ENCODE measurements around the gene PCBP4.

The PCBP4 gene

DNA sequence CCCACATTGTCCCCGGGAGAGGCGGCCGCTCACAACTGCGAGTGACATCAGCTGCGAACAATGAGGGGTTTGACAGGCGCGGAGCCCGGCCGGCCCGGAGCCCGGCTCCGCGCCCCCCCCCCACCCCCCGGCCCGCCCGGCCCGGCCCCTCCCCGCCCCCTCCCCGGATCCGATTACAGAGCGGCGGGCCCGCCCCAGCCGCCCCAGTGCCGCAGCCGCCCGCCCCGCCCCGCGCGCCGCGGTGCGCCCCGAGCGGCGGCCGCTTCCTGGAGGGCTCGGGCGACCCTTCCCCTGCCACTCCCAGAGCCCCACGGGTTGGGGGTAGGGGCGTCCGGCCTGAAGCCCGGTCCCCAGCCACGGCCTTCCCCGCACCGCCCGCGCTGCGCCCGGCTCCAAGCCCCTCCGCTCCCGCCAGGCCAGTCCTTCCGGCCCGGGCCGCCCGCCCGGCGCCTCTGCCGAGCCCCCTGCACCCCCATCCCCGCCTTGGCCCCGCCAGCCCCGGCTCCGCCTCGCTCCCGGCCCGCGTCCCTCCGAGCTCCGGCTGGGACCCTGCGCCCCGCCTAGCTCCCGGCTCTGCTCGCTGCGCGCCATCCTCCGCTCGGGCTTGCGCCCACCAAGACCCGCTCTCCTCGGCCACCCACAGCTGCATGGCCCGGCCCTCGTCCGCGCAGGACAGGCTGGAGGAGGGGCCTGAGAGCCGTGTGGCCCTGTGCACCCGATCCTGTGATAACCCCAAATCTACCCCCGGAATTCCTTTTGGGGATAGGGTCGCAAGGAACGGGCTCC lies at the start of gene PCBP4:
Gene PCBP4 (minus strand): TSS at position 71 of the 786 bp plus-strand sequence. CDS start 6,214 bp downstream, outside the sequence.
- DNase-seq: peak in 1 of 2 donors; percentile 35

DNA sequence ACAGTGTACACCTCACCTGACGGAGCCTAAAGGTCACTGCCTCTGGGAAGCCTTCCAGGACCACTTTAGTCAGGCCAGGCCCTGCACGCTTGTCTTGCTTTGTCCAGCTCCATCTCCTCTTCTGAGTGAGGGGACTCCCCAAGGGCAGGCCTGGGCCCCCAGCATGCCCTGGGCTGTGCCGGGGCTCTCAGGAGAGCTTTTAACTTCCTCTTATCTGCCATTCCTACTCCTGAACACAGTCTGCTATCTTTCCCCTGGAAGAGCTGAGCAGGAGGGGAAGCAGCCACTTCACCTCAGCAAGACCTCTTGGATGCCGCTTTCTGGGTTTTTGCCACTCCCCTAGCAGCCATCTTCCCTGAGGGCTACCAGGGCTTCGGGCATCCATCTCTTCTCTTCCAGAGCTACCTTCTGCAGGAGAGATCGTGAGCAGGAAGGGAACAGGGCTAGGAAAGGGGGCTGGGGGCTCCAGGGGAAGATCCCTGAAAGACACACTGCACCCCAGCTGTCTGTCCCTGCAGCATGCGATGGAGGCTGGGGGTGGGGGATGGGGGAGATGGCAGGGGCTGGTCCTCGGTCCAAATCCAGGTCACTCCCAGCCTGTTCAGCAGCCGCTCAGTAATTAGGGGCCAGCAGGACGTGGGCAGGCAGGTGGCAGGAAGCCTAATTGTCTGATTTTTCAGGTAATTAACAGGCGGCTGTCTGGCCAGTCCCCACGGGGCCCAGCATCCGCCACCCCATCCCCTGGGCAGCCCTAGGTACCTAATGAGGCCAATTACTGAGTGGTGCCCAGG lies 48.4 kb upstream of the PCBP4 start:
- no peak for DNase-seq

DNA sequence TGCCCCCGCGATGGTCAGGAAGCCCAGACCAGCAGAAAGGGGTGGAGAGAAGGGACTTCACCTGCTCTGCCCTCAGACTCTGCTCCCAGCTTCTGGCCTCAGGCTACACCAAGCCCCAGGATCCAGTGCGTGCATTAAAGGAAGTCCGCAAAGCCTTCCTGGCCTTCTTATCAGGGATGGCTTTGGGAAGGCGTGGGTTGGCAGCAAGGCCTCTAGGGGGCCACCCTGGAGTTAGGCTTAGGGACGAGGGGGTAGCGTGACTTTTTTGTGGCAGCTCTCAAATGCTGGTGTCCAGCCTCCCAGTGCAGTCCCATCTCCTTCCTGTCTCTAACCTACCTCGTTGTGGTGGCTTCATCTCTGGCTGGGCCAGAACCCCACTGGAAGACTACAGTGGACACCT lies 47.4 kb upstream of the PCBP4 start:
- no peak for DNase-seq

DNA sequence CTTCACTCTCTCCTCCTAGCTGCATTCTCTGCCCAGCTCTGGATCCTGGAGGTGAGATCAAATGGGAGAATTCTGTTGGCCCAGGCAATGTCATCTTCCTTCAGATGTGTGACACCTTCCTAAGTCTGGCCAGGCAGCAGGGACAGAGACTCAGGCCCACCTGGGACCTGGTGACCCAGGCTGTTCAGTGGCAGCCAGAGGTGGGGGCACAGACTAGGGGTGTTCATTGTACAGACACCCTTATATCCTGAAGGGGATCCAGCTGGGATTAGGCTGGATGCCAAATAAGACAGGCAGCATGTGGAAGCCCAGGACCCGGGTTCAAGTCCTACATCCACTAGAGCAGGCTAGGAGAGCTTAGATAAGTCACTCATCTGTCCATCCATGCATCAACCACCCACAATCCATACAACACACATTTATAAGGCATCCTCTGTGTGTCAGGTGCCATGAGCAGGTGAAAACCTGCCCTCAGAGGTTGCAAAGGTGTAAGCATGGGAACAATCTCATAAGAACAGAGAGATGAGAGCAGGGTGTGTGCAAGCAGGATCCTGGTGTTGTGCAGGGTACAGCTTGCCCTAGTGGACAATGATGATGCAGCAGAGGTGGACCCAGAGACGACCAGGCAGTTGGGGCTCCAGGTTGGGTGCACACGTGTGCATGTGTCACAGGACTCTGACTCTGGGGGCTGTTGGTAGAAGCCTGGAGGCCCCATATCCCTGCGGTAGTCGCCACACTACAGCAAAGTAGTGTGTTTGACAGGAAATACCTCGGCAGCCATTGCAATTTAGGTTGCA lies 46.7 kb upstream of the PCBP4 start:
- no peak for DNase-seq

DNA sequence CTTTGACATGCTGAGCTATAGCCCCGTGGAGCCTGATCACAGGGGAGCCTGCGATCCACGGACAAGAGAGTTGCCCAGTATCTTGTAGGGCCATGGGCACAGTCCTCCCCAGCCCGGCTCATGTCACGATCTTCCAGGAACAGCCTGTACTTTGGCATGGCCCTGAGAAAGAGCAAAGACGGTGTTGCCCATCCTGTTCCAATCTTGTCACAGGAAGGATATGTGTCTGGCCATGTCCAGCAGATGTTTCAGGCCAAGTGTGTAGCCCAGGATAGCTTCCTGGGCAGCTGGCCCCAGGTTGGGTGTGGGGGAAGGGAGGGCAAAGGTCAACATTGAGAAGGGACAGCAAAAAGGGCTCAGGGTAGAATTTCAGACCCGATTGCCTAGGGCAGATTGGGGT lies 45.4 kb upstream of the PCBP4 start:
- DNase-seq: no peak

DNA sequence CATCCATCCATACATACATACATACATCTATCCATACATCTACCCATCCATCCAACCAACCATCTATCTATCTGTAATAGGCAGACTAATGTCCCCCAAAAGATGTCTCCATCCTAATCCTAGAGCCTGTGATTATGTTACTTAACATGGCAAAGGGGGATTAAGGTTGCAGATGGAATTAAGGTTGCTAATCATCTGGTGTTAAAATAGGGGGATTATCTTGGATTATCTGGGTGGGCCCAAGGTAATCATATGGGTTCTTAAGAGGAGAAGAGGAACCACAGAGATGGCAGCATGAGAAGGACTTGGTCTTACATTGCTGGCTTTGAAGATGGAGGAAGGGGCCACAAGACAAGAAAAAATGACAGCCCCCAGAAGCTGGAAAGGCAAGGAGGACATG lies 43.2 kb upstream of the PCBP4 start:
- DNase-seq: no peak

DNA sequence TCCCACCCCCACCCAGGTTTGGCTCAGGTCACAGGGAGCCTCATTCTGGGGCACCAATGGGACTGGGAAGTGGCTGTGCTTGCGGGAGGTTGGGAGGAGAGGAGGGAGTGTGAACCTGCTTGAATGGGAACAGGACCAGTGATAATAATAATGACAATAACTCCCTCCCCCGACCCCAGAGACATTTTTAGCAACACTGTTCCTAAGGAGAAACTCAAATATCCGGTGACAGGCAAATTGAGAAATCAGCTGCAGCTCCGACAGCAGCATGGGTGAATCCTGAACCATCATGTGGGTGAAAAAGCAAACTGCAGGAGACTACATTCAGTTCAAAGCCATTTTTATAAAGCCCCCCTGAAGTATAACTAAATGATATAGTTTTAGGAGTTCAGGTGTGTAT lies 40.0 kb upstream of the PCBP4 start:
- DNase-seq: no peak

DNA sequence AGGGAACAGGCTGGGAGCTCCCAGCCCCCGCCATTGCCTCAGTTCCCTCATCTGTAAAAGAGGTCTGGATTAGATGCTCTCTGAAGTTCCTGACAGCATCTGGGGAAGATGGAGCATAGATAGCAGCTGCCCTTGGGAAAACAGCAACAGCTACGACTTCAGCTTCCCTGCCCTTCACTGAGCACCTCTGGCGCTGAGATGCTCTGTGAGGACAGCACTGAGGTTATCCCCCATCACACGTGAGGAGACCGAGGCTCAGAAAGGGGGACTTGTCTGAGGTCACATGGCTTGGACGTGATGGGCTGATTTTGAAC lies 39.5 kb upstream of the PCBP4 start:
- DNase-seq: no peak

DNA sequence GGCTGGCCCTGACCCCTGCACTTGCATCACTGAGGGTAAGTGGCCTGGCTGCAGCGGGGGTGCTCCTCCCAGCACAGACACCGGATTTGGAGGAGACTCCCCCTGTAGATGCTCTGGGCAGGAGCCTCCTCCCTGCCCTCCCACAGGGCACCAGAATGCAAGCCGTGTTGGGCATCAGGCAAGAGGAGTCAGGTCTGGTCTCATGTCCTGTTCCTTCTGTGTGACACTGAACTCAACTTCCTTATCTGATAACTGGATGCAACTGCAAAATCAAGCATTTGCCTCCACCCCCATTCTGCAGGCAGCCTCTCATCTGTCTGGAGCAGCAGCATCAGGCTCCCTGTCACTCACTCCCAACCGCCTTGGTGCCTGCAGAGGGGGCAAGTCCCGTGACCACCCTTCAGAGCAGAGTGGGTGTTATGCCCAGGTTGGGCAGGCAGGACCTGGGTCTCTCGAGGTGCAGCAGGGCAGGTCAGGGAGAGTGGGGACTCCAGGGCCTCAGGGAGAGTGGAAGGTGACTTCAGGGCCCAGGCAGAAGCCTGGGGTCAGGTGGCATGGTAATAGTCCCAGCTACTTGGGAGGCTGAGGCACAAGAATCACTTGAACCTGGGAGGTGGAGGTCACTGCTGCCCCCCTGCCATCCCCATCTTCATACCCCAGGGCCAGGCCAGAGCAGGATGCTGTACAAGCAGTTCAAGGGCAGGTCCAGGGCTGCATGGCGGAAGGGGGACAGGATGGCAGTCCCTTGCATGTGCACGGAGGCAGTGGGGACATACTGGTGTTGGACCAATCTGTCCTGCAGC lies 39.0 kb upstream of the PCBP4 start:
- no peak for DNase-seq

DNA sequence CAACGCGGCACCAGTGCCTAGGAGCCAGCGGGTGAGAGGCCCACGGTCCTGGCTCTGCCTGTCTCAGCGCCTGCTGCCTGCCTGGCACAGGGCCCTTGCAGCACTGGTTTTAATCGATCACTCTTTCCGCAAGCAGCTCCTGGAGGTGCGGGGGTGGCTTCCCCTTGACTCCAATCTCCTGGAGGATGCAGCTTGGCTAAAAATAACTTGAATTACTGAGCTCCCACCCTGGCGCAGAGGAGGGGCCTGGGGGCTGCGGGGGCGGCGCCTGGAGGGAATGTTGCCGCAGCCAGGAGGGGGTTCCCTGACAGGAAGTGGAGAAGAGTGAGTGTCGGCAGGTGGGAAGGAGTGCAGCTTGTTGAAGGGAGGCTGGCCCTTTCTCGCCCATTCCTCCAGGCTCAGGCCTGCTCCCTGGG lies 38.3 kb upstream of the PCBP4 start:
- no peak for DNase-seq

DNA sequence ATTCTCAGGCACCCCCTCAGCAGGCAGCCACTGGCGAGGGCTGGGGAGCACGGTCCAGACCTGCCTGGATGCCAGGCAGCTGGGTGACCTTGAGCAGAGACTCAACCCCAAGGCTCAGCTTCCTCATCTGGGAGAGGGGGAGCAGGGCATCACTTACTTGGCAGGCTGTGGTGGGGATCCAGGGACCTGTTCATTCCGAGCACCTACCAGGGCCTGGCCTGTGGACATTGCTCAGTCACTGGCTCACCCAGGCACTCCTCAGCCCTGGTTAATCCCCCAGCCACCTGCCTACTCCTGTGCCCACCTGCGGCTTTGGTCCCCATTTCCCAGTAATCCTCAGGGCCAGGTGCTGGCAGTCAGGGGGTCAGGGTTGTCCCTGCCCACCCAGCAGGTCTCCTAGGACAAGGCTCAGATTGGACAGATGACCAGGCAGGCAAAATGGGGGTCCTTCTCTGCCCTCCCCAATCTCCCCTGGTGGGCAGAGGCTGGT lies 37.7 kb upstream of the PCBP4 start:
- DNase-seq: no peak

DNA sequence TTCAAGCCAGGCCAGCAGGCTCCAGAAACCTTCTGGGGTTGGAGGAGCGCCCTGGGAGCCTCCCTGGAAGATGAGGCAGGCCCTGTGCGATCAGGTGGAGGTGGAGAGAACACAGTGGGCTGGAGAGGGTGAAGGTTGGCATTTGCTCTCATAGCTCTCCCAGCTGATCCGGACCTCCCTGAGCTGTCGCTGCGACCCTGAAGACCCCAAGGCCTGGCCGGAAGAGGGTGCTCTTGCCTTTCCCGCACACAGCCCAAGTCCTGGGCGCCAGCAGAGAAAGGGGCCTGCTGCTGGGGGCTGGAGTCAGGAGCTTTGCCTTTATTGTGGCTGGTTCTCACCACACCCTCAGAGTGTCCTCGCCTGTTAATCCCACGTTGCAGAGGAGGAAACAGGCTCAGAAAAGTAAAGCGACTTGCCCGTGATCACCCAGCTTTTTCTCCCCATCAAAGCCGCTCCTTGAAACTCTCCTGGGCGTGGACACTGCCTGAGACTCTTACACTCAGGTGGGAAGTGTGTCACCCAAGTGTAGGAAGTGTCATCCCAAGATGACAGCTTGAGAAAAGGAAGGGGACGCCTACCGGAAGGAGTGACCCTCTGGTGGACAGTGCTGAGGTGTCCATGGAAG lies 37.0 kb upstream of the PCBP4 start:
- no peak for DNase-seq

DNA sequence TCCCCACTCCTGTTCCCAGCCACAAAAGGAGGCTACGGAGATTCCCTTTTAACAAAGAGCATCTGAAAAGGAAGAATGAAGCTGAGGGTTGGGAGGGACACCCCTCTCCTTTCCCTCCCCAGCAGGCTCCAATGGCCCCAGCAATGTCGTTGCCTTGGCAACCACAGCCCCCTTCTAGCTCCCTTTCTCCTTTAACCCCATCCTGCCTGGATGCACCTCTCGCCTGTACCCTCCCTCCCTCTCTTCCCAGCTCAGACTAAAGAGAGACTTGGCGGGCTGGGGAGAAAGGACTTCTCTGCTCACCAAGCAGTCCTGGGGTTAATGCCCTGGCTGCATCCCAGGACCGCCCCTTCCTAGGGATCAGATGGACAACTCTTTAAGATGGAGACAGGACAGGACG lies 35.5 kb upstream of the PCBP4 start:
- DNase-seq: no peak

DNA sequence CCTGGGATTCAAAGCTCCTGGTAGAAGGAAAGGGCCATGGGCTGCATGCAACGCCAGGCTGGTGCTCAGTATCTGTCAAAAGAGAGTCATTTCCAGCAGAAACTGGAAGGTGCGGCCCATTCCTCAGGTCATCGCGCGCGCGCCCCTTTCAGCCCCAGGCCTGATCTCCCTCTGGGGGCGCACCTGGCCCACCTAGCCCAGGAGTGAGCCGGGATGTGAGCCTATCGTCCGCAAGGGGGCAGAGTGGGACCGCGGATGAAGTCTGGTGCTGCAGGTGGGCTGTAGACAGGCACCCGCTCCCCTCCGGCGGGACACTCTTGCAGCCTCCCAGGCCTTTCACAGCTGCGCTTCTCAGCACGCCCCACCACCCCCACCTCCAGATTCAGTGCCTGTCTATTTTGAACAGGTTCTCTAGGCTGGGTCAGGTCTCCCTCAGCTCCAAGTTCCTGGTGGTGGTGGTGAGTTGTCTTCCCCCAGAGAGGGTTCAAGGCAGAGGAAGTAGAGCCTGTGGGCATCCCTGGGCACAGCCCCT lies 34.3 kb upstream of the PCBP4 start:
- peak; percentile 79 to 84 for DNase-seq

DNA sequence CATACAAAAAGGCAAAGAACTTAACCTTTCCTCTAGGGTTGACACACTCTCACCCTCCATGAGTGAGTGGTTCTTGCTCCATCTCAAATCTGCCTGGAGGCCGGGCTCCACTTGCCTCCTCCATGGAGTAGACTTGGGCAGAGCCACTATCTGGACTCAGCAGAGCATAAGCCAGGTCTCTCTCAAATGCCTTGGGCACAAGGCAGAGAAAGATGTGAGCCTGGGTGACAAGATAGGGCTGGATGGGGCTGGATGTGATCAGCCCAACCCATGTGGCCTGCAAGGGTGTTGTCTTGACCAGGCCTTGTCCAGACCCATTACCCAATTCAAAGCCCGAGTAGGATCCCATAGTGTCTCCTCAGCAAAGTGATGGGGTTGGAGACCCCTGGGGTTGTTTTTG lies 32.6 kb upstream of the PCBP4 start:
- DNase-seq: no peak

DNA sequence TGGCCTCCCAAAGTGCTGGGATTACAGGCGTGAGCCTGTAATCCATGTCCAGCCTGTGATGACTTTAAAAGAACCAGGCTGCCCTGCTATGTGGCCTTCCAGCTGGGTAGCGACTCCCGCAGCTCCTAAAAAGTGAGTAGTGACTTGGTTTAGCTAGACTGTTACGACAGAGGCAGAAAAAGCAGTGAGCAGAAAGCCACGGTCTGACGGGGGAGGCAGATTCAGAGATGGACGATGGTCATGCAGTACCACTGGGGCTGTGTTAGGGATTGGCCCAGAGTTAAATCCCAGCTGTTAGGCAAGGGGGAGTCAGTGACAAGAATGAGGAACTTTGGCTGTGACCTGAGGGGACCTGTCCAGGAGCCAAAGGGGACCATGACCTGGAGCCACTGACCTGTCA lies 31.5 kb upstream of the PCBP4 start:
- DNase-seq: no peak

DNA sequence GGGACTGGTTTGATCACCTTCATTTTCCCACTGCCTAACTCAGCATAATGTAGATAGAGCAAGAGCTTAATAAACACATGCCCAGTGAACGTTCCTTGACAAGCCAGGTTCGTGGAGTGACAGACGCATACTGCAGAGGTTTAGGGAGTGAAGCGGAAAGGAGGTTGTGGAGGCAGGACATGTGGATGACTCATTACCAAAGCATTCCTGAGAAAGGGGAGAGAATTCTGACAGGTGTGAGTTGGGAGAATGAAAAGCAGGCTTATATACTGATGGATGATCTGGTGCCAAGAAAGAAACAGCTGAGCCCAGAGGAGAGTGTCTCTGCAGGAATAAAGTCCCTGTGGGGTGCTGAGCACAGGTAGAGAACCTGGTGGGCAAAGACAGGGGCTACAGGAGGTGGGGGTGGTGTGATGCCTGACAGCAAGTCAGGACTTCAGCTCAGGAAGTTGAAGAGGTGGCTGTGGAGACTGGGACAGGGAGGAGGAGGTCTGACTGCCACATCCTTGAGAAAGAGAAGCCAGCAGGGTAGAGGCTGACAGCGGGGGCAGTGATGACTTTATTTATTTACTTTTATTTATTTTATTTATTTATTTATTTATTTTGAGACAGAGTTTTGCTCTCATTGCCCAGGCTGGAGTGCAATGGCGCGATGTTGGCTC lies 30.8 kb upstream of the PCBP4 start:
- no peak for DNase-seq

DNA sequence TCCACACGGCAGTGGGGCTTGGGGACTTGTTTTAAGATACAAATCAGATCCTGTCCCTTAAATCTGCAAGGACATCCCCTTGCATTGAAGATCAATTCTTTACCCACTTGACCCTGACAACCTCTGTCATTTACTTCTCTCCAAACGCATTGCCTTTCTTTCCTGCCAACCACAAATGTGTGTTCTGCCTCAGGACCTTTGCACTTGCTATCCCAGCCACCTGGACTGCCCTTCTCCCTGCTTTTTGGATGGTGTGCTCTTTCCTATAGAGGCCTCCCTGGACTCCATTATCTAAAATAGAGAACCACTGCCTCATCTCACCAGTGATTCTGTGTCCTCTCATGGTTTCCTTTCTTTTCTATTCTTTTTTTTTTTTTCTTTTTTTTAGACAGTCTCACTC lies 29.9 kb upstream of the PCBP4 start:
- DNase-seq: no peak

DNA sequence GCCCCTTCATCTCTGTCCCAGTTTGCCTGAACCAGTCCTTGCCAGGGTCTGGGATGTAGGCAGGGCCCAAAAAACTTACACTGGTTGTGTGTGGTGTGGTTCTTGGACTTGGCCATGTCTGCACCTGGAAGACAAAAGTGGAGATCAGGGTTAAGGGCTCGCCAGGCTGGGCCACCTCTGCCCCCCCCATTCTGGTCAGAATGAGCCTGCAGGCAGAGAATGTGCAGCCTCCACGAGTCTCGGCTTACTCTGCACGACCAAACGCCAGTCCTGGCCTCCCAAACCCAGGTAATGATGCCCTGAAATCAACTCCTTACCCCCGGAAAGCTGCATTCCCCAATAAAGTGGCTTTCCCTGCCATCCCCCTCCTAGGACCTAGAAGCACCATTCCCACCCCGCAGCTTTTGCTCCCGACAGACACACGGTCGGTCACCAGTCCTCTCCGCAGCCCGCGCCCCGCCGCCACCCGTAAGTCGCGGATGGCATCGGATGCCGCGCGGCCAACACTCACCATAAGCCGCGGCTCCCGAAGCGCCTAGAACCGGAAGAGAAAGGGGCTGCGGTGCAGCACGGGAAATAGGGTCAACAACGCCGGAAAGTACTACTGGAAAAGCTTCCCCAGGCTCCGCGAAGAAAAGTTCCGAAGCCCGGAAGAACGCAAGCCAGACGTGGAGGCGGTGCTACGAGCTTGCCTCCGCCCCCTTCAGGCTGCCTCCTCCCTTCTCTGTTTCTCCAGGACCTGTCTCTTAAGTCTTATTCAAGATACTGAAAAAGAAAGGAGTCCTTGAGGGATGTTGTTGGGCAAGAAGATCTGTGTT lies 28.3 kb upstream of the PCBP4 start, which contains the start of gene RPL29:
Gene RPL29 (minus strand): TSS at position 550 of the 818 bp plus-strand sequence. CDS start 434 bp downstream, at position 116.
- peak; percentile 85 to 88 for DNase-seq

DNA sequence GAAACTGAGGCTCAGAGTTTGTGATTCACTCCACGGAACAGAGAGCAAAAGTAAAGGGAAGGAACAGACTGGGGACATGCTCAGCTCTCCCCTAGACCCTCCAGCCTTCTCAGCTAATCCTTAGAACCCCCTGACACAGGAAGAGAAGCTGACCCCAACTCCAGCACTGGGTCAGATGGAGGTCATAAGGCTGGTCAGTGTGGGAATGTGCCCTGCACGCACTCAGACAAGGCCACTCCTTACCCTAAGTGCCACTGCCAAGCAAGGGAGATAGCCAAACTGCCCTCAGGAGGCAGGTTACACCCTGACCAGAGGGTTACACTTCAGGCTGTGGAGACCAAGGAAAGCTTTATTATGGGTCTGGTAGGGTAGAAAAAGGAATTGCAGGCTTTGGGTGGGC lies 27.3 kb upstream of the PCBP4 start:
- no peak for DNase-seq

Data from stimulated activated CD4-positive, alpha-beta T cell treated with anti-CD3 and anti-CD28 coated beads, Interleukin-2, amount 100 ng/mL, for 48 hours (primary cell).